Activated CD4-positive, alpha-beta T cell treated with anti-CD3 and anti-CD28 coated beads, Interleukin-2, amount 10 ng/mL, durations not matched to agents 7 days and 5 days (primary cell): ENCODE measurements around the gene HOATZ. TPM values are rescaled to one million over a fixed set of nuclear protein-coding genes. Genes with fewer than 3 reads are reported as not detected.
A peak's percentile ranks its signal among the peaks of the same experiment; 100 is the strongest.

Experiments used
- CTCF ChIA-PET: fragments of 350-600 bp; sonication (Branson Sonifier 250); formaldehyde crosslinking; loops from one replicate; lab custom pipeline; 2021; ENCODE audit warnings: antibody characterized with exemption; lab: Charles Lee
- POLR2A ChIA-PET: fragments of 350-600 bp; sonication (Branson Sonifier 250); formaldehyde crosslinking; loops from one replicate; lab custom pipeline; 2021; ENCODE audit warnings: antibody characterized with exemption; lab: Charles Lee
- DNase-seq: peaks from one replicate; pipeline ENCODE4 v3.0.0-alpha.2; 2020
- H3K27ac Mint-ChIP-seq: one replicate; pipeline ENCODE4 v1.8.0; 2021; ENCODE audit warnings: mild to moderate bottlenecking, moderate library complexity, mixed read lengths
- H3K27me3 Mint-ChIP-seq: one replicate; pipeline ENCODE4 v1.8.0; 2021; ENCODE audit warnings: mixed read lengths
- H3K36me3 Mint-ChIP-seq: one replicate; pipeline ENCODE4 v1.8.0; 2021; ENCODE audit warnings: low read depth, mixed read lengths
- H3K4me1 Mint-ChIP-seq: one replicate; pipeline ENCODE4 v1.8.0; 2021; ENCODE audit warnings: mixed read lengths
- H3K4me3 Mint-ChIP-seq: one replicate; pipeline ENCODE4 v1.8.0; 2021; ENCODE audit warnings: mild to moderate bottlenecking, moderate library complexity, mixed read lengths
- H3K9me3 Mint-ChIP-seq: one replicate; pipeline ENCODE4 v1.8.0; 2021; ENCODE audit warnings: mixed read lengths
- microRNA-seq: library from miRNA; unstranded; fragments of <30 nt; microRNA quantifications from one replicate; pipeline ENCODE4 v1.2.0, GENCODE V29; 2021; ENCODE audit warnings: borderline microRNAs expressed, borderline replicate concordance
- total RNA-seq, 2 experiments: library from RNA; stranded (reverse); gene quantifications; one replicate each; pipeline ENCODE4 v1.2.3, GENCODE V29; 2021

The HOATZ gene
- total RNA-seq, 2 experiments from 2014 or later, result not detected

DNA sequence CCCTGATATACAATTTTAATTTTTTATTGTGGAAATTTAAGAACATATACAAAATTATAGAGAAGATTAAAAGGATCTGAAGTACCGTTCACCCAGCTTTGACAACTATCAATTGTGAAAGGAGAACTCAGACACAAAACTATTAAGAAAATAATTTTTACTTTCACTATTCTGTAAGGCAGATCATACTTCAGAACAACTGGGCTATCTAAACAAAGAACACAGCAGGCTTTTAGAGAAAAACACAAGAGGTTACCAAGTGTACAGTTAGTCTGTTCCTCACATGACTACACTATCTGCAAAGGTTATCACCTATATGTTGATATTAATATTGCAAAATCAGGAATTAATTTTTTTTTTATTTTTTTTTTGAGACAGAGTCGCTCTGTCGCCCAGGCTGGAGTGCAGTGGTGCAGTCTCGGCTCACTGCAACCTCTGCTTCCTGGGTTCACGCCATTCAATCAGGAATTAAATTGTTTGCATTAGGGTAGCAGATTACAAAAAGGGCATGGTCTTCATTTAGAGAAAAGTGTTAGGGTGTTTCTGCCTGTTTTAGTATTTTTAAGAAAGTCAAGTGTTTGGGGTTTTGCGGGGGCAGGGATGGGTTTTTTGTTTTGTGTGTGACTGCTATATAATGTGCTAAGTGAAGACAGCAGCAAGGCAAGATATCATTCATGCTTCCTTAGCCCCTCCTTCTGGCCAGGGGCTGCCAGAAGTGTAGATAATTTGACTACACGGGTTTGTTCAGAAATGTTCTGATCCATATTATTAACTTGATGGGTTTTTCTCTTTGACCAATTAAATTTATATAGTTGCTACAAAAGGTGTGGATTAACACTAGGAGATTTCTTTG is 60.0 kb downstream of the HOATZ start:
- Mint-ChIP-seq H3K9me3 (no peaks in the 10 kb centered on the region), H3K36me3 (no peaks in the 10 kb centered on the region), H3K27me3 (peaks cover 13% of the 10 kb centered on the region), H3K27ac (no peak overlapping the region), H3K4me3 (no peak overlapping the region), H3K4me1 (no peaks in the 10 kb centered on the region)
- no peak for DNase-seq
- POLR2A ChIA-PET, result no interaction called here
- CTCF ChIA-PET, result interaction anchor here (1.0 kb wide), 1 partner anchor 14 kb away, joined by 3 read pairs; no protein-coding TSS in a partner anchor

DNA sequence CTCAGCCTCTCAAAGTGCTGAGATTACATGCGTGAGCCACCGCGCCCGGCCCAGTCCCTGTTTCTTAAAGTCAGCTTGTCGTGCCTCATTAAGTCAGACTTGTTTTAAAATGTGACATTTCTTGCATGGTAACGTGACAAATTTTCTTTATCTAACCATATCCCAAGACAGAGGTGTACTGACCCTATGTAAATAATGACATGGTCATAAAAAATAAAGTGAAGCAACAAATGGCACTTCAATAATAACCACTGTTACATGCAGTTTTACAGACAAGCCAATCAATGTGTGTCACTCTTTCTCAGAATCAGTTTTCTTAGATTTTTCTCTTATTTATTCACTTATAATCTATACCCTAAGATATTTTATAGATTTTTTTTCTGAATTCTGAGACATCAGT is 61.2 kb downstream of the HOATZ start:
- Mint-ChIP-seq H3K4me3 (no peak overlapping the region), H3K27me3 (peaks cover 12% of the 10 kb centered on the region), H3K9me3 (no peaks in the 10 kb centered on the region), H3K36me3 (no peaks in the 10 kb centered on the region), H3K27ac (no peak overlapping the region), H3K4me1 (no peaks in the 10 kb centered on the region)
- ChIA-PET POLR2A (no interaction called here), CTCF (no interaction called here)
- DNase-seq, result no peak

DNA sequence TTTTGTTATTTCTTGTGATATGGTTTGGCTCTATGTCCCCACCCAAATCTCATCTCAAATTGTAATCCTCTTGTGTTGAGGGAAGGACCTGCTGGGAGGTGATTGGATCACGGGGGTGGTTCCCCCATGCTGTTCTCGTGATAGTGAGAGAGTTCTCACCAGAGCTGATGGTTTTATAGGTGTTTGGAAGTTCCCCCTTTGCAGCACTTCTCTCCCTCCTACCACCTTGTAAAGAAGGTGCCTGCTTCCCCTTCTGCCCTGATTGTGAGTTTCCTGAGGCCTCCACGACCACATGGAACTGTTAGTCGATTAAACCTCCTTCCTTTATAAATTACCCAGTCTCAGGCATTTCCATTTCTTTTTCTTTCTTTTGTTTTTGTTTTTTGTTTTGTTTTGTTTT is 63.2 kb downstream of the HOATZ start:
- CTCF ChIA-PET, result no interaction called here
- H3K4me1 Mint-ChIP-seq, result no peaks in the 10 kb centered on the region
- peaks cover 6% of the 10 kb centered on the region for H3K27me3 Mint-ChIP-seq
- H3K27ac Mint-ChIP-seq, result no peak overlapping the region
- no peaks in the 10 kb centered on the region for H3K36me3 Mint-ChIP-seq
- DNase-seq, result no peak
- no peak overlapping the region for H3K4me3 Mint-ChIP-seq
- H3K9me3 Mint-ChIP-seq, result no peaks in the 10 kb centered on the region
- POLR2A ChIA-PET, result no interaction called here

DNA sequence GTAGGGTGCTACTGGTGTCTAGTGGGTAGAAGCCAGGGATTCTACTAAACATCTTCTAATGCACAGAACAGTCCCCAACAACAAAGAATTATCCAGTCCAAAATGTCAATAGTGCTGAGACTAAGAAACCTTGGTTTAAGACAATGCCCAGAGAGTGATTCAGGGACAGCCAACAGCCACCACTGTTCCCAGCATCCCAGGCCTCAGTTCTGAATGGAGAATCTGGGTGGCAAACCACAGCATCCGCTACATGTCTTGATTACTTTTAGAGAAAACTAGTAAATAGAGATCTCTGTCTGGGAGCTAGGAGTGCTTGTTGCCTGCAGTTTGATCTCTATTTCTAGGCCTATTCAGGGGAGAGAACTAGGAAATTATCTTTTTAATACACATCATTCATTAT is 66.8 kb downstream of the HOATZ start:
- H3K27me3 Mint-ChIP-seq, result no peaks in the 10 kb centered on the region
- H3K4me3 Mint-ChIP-seq, result no peak overlapping the region
- CTCF ChIA-PET, result interaction anchor here (1.1 kb wide), 1 partner anchor 234 kb away, joined by 4 read pairs; no protein-coding TSS in a partner anchor
- no peak overlapping the region for H3K27ac Mint-ChIP-seq
- no peaks in the 10 kb centered on the region for H3K4me1 Mint-ChIP-seq
- no peaks in the 10 kb centered on the region for H3K9me3 Mint-ChIP-seq
- no peaks in the 10 kb centered on the region for H3K36me3 Mint-ChIP-seq
- no peak for DNase-seq
- POLR2A ChIA-PET, result interaction anchor here (0.7 kb wide), 1 partner anchor 135 kb away, joined by 4 read pairs; no protein-coding TSS in a partner anchor

DNA sequence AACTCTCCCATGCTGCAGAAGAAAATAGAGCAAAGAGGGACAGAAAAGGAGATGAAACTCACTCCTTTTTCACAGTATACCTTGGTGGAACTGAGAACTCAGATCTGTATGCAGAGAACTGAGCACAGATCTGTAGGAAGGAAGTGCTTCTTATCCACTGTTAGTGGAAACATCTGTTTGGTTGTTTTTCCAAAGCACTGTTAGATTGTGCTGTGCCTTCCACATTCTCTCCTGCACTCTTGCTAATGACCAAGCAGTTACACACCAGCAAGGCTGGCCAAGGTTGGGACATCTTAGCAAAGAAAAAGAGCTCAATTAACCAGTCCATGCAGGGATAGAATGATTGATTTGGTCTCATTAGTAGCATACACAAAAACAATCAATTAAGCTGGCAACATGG is 67.6 kb downstream of the HOATZ start:
- ChIA-PET POLR2A (interaction anchor here (0.6 to 0.7 kb wide), 2 partner anchors 15 to 134 kb away, joined by 3 to 4 read pairs; no protein-coding TSS in a partner anchor), CTCF (interaction anchor here (0.6 to 1.1 kb wide), 2 partner anchors 204 to 233 kb away, joined by 3 to 4 read pairs; no protein-coding TSS in a partner anchor)
- Mint-ChIP-seq H3K36me3 (no peaks in the 10 kb centered on the region), H3K27ac (no peak overlapping the region), H3K27me3 (no peaks in the 10 kb centered on the region), H3K4me1 (no peaks in the 10 kb centered on the region), H3K4me3 (no peak overlapping the region), H3K9me3 (no peaks in the 10 kb centered on the region)
- DNase-seq, result no peak

DNA sequence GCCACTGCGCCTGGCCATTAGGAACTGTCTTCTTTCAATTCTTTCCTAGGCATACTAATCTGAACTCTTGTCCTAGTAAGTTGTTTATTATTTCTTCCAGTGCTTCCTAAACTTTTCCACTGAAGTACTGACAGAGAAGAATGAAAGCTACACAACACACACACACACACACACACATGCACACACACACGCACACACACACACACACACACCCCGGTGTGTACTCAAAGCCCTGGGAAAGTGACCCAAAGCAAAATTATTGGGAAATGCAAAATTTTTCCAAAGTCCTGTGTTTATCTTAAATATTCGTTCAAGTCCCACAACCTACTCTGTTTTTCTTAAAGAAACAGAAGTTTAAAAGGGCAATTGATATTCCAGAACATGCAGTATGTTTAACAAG is 68.3 kb downstream of the HOATZ start:
- no peaks in the 10 kb centered on the region for H3K36me3 Mint-ChIP-seq

DNA sequence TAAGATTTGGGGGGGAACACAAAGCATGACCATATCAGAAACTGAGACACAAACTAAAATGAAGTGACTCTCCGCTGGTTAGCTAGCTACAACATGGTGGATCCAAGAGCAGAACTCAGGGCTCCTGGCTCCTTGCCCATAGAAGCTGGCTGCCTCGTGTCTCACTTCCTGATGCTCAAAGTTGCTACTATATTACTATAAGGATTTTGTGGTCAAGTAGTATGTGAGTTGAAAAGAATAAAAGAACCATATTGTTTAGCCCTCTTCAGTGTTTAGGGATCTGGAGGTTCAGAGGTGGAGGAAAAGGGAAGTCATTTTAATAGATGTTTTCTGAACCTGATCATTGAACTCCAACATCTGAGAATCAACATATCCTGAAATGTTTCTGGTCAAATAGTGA is 70.8 kb downstream of the HOATZ start:
- Mint-ChIP-seq H3K9me3 (no peaks in the 10 kb centered on the region), H3K27me3 (peaks cover 7% of the 10 kb centered on the region), H3K4me1 (no peaks in the 10 kb centered on the region), H3K4me3 (no peak overlapping the region), H3K27ac (no peak overlapping the region), H3K36me3 (no peaks in the 10 kb centered on the region)
- ChIA-PET POLR2A (no interaction called here), CTCF (no interaction called here)
- DNase-seq, result no peak

More for the DNA sequence above, 68.3 kb downstream of the HOATZ start:
- Mint-ChIP-seq H3K4me3 (no peak overlapping the region), H3K4me1 (no peaks in the 10 kb centered on the region), H3K27ac (no peak overlapping the region), H3K9me3 (no peaks in the 10 kb centered on the region), H3K27me3 (no peaks in the 10 kb centered on the region)
- DNase-seq, result no peak
- CTCF ChIA-PET, result no interaction called here
- POLR2A ChIA-PET, result no interaction called here

DNA sequence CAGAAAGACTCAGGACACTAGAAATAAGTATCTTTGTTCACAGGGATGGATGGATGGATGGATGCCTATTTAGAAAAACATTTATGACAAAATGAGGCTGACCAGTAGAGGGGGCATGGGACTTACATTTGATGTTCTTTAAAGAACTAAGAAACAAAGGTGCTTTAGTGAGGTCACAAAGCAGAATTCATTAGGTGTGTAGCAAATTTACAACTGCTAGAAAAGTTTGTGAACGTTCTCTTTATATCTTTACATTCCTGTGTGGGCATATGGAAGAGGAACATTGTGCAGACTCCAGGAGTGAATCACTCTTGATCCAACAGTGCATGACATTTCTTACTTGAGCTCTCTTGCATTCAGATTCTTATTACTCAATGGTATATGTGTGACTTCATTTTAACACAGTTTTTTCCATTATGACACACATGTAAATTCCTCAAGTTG is 71.8 kb downstream of the HOATZ start:
- no peak overlapping the region for H3K27ac Mint-ChIP-seq
- H3K36me3 Mint-ChIP-seq, result no peaks in the 10 kb centered on the region
- H3K9me3 Mint-ChIP-seq, result no peaks in the 10 kb centered on the region
- peaks cover 7% of the 10 kb centered on the region for H3K27me3 Mint-ChIP-seq
- ChIA-PET CTCF (interaction anchor here (0.8 kb wide), 1 partner anchor 24 kb away, joined by 3 read pairs; no protein-coding TSS in a partner anchor), POLR2A (no interaction called here)
- no peak overlapping the region for H3K4me3 Mint-ChIP-seq
- peak; percentile 67 for DNase-seq
- no peaks in the 10 kb centered on the region for H3K4me1 Mint-ChIP-seq

Small RNA genes lying within 50 kb of the gene (microRNA-seq; reads per million reads assigned to microRNA genes)
- gene MIR34B (3.2 reads per million, percentile 19 among the genes with 10 or more reads in this experiment), gene MIR34C (14.1 reads per million, percentile 45 among the genes with 10 or more reads in this experiment)

Other genes starting within 250 kb of the HOATZ start
- not detected for gene POU2AF3, start 216.2 kb upstream of the HOATZ start, total RNA-seq
- gene POU2AF1, start 135.5 kb upstream of the HOATZ start, total RNA-seq, result 1 to 10 TPM; 1.6 to 2.4 TPM
- gene BTG4, start 2.4 kb upstream of the HOATZ start, total RNA-seq, result not detected
- under 1 TPM; 0.71 to 0.89 TPM for gene LAYN, start 25.9 kb downstream of the HOATZ start, total RNA-seq
- 1 to 10 TPM; 8.2 to 9.6 TPM for gene SIK2, start 87.7 kb downstream of the HOATZ start, total RNA-seq